MG63 (cell line): ENCODE measurements around the gene PANK2. TPM values are rescaled to one million over a fixed set of nuclear protein-coding genes. Genes with fewer than 3 reads are reported as not detected.
"Not testable (repeated sequence)": the region's sequence is repeated elsewhere in the genome, so short reads cannot be mapped to it uniquely, and the experiment has no call there.

ENCODE experiments used
- DNase-seq: peaks from one replicate; pipeline ENCODE4 v3.0.0-alpha.2; 2020
- H3K27me3 ChIP-seq: fragments of 250-450 bp; sonication (Bioruptor Pico); 2 replicates; pipeline ENCODE4 v1.5.1; 2020; ENCODE audit warnings: mild to moderate bottlenecking, moderate library complexity
- H3K36me3 ChIP-seq: fragments of 250-450 bp; sonication (Bioruptor Pico); 2 replicates; pipeline ENCODE4 v1.5.1; 2020; ENCODE audit warnings: mild to moderate bottlenecking, moderate library complexity
- H3K4me3 ChIP-seq: fragments of 250-450 bp; sonication (Bioruptor Pico); 2 replicates; pipeline ENCODE4 v1.5.1; 2020; ENCODE audit warnings: mild to moderate bottlenecking, moderate library complexity
- H3K9me3 ChIP-seq: fragments of 250-450 bp; sonication (Bioruptor Pico); 2 replicates; pipeline ENCODE4 v1.5.1; 2020; ENCODE audit warnings: mild to moderate bottlenecking, moderate library complexity
- total RNA-seq: library from RNA; depleted of rRNA; stranded (reverse); fragments of >200 nt; shearing (Covaris generic); gene quantifications from 2 replicates; pipeline ENCODE4 v1.2.3, GENCODE V29; 2014; ENCODE audit warnings: low replicate concordance; rRNA removed

PANK2 gene
- 31.4 and 57.1 TPM in 2 replicates for total RNA-seq

DNA sequence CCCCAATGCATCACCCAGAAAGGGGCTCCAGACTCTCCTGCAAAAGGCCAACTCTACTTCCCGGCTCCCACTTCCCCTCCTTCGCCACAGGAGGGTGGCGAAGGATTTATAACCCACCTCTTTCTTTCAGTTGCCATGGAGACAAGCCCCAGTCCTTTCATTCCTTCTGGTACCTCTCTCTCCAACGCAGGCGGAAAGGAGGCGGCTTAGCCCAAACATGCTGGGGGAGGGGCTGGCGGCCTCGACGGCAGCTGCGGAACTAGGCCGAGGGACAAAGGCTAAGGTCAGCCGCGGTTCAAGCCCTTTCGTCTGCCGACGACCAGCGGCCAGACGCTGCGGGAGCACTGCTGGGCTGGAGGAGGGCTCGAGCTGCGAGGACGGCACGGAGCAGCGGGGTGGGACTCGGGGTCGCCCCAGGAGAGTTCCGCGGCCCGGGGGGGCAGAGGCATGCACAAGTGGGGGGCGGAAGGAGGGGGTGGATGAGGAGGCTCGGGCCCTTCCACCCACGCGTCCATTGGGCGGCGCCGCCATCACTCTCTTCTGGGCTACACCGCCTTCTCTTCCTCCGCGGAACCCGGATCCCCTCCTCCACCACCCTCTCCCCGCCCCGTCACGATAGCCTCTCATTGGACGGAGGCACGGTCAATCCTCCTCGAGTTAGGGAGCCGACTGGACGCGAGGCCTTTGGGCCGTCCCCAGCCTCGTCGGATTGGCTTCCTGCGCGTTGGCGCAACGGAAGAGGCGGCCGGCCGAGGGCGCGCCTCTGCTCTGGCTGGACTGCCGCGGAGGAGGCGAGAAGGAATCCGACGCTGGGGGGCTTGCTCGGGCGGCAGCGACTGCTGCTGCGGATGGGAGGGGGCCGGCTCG lies at the start of gene PANK2:
Gene PANK2 (plus strand): TSS at position 766 of the 867 bp plus-strand sequence.
- peak; percentile 97 for DNase-seq
- peak within 1 kb of the TSS; percentile 86 for H3K4me3 ChIP-seq
- H3K27me3 ChIP-seq = no peaks in the 10 kb centered on the region
- no peaks in the 10 kb centered on the region for H3K9me3 ChIP-seq
- H3K36me3 ChIP-seq = peaks cover 14% of the 10 kb centered on the region

DNA sequence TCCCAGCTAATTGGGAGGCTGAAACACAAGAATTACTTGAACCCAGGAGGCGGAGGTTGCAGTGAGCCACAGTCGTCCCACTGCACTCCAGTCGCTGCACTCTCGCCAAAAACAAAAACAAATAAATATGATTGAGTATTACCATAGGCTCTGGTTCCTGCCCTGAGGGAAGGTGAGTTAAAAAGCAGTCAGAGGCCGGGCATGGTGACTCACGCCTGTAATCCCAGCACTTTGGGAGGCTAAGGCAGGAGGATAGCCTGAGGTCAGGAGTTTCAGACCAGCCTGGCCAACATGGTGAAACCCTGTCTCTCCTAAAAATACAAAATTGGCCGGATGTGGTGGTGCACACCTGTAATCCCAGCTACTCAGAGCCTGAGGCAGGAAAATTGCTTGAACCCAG lies 49.0 kb upstream of the PANK2 start:
- H3K36me3 ChIP-seq, H3K9me3 ChIP-seq, H3K4me3 ChIP-seq, H3K27me3 ChIP-seq: not testable (repeated sequence)
- DNase-seq = peak; percentile 54

DNA sequence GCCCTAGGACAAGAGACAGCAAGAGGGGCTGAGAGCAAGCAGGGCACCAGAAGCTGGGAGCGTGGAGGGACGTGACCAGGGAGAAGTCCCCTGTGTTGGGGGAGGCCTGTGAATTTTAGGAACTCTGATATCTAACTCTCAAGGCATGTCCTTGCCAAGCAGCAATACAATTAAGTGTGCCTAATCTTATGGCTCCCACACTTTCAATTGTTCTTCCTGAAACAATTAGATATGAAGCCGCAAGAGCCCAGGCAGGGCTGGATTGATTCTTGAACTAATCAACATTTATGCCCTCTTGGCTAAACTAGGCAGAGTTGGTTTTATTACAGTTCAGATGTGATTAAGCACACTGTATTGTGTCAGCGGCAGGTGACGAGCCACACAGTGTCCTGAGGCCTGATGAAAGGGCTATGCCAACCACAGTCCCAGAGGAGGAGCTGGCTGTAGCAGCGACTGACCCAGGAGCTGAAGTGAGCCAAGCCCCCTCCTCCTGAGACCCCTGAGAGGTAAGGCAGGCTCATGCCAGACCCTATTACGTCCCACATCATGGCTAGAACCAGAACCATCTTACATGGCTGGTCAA lies 46.7 kb upstream of the PANK2 start:
- DNase-seq = no peak
- H3K36me3 ChIP-seq = no peaks in the 10 kb centered on the region

DNA sequence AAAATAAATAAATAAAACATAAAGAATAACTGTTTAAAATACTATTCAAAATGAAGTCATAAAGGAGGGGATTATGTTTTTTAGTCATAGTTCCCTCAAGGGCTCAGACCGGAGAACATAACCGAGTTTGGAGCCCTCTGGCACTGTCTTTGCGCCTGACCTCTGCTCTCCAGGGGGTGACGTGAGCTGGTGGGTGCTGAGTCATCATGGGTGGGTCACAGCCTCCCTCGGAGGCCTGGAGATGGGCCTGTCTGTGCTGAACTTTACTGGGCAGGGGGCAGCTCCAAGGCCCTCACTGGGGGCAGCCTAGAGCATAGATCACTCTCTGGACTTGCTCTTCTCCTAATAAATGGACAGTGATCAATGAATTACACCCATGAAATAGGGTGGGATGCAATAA lies 45.7 kb upstream of the PANK2 start:
- no peak overlapping the region for H3K4me3 ChIP-seq
- peak; percentile 90 for DNase-seq
- no peaks in the 10 kb centered on the region for H3K9me3 ChIP-seq
- H3K27me3 ChIP-seq = no peaks in the 10 kb centered on the region
- H3K36me3 ChIP-seq = no peaks in the 10 kb centered on the region

More for the DNA sequence above, 46.7 kb upstream of the PANK2 start:
- H3K27me3 ChIP-seq = no peaks in the 10 kb centered on the region
- no peak overlapping the region for H3K4me3 ChIP-seq
- no peaks in the 10 kb centered on the region for H3K9me3 ChIP-seq

DNA sequence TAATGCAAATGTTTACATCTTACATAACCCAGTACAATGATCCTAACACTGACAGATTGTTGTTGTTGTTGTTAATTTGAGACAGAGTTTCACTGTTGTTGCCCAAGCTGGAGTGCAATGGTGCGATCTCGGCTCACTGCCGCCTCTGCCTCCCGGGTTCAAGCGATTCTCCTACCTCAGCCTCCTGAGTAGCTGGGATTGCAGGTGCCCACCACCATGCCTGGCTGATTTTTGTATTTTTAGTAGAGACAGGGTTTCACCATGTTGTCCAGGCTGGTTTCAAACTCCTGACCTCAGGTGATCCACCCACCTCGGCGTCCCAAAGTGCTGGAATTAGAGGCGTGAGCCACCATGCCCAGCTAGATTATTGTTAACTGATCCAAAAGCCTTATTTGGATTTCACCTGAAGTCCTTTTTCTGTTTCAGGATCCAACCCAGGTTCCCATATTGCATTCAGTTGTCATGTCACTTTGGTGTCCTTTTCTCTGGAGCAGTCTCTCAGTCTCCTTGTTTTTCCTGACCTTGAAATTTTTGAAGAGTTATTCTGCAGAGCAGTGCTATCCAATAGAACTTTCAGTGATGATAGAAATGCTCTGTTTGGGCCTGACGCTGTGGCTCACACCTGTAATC lies 45.1 kb upstream of the PANK2 start:
- not testable (repeated sequence) for H3K9me3 ChIP-seq, H3K4me3 ChIP-seq, DNase-seq, H3K36me3 ChIP-seq, H3K27me3 ChIP-seq

DNA sequence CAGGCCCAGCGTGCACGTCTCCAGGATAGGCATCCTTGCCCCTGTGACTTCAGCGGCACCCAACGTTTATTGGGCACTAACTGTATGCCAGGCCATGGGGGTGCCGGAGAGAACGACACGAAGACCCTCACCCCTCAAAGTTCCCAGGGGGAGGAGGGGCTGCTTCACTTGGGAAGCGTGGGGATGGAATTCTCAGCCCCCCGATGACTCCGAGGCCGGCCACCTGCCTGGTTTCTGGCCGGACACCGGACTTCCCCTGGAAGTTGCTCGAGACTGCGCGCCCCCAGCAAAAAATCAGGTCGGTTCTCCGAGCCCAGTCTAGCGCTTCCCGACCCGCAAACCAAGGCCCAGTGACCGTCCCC lies 42.8 kb upstream of the PANK2 start:
- Histone ChIP-seq H3K27me3 (no peaks in the 10 kb centered on the region), H3K36me3 (no peaks in the 10 kb centered on the region), H3K9me3 (no peaks in the 10 kb centered on the region), H3K4me3 (peak overlapping the region; percentile 89)
- DNase-seq = no peak

DNA sequence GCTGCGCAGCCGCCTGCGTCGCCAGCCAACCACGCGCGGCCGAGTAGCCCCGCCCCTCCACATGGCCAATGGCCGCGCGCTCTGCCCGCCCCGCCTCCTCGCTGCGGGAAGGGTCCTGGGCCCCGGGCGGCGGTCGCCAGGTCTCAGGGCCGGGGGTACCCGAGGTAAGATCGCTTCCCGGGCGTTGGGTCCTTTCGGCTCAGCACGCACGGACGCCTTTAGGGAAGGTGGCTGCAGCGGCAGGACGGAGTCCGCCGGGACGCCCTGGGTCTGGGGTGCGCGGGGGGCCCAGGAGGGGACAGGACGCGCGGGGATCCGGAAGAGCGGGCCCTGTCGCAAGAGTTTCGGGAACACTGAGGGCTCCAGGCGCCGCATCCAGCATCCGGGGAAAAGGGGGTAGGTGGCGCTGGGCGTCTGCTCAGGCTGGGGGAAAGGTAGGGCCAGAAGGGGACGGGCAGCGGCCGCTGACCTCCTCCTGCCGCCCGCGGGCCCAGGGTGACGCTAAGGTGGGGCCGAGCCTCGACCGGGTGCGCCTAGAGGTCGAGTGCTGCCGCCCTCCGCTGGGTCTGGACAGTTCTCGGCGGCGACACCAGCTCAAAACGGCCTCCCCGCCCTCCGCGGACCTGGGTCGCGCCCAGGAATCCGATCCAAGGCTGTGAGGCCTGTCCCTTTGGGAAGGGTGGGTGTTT lies 42.3 kb upstream of the PANK2 start, which contains the start of gene MAVS:
Gene MAVS (plus strand): TSS at position 95 of the 689 bp plus-strand sequence. CDS start 7,791 bp downstream, outside the sequence.
- H3K27me3 ChIP-seq = no peaks in the 10 kb centered on the region
- H3K9me3 ChIP-seq = no peaks in the 10 kb centered on the region
- peak within 1 kb of the TSS; percentile 89 for H3K4me3 ChIP-seq
- H3K36me3 ChIP-seq = no peaks in the 10 kb centered on the region
- peak; percentile 79 for DNase-seq

DNA sequence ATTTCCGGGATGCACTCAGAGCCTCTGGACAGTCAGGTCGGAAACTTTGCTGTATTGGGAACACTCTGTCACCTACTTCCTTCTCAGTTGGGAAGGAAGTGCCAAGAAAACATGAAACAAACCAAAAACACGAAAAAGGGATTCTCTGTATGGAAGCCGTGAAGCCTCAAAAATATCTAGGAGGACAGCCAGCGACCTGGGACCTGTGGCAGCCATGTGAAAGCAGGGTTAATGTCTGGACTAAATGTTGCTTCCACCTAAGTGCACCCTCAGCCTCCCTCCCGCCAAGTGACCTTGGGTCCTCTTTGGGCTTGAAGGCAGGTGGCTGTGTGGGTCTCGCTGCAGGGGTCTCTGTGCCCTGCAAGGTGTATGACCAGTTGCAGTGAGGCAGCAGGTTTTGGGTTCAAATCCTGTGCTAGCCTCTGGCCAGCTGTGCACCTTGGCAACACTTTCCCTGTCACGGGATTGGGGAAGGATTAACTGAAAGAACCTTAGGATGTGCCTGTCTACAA lies 41.7 kb upstream of the PANK2 start:
- Histone ChIP-seq H3K36me3 (no peaks in the 10 kb centered on the region), H3K9me3 (no peaks in the 10 kb centered on the region), H3K4me3 (peak overlapping the region; percentile 89), H3K27me3 (no peaks in the 10 kb centered on the region)
- DNase-seq = no peak

DNA sequence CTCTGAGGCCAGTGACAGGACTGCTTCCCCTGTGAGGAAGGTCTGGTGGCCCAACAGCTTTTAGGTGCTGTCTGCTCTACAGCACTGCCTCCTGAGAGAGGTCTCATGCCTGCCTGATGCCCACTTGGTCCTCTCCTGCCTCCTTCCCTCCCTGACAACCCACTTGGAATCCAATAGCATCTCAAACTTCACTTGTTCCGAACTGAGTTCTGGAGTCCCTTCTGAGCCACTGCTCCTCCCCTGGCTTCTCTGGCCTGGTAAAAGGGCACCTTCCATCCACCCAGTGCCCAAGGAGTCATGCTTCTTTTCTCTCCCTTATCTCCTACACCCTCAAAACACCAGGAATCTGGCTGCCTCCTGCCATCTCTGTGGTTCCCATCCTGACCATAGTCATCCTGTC lies 40.6 kb upstream of the PANK2 start:
- H3K9me3 ChIP-seq = no peaks in the 10 kb centered on the region
- H3K36me3 ChIP-seq = no peaks in the 10 kb centered on the region
- H3K27me3 ChIP-seq = no peaks in the 10 kb centered on the region
- no peak for DNase-seq
- no peak overlapping the region for H3K4me3 ChIP-seq

DNA sequence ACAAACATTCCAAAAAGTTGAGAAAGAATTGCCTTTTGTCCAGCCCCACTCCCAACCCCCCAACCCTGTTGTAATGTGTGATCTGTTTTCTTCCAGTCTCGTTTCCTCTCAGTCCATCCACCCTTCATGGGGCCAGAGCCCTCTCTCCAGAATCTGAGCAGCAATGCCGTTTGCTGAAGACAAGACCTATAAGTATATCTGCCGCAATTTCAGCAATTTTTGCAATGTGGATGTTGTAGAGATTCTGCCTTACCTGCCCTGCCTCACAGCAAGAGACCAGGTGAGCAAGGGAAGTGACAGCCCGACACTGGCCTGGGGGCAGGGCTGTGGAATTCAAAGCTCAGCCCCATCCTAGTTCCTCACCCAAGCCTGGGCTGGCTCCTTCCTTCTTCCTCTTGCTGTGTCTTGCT lies 34.7 kb upstream of the PANK2 start:
- Histone ChIP-seq H3K9me3 (no peaks in the 10 kb centered on the region), H3K36me3 (peaks cover 18% of the 10 kb centered on the region), H3K27me3 (no peaks in the 10 kb centered on the region), H3K4me3 (no peak overlapping the region)
- no peak for DNase-seq

DNA sequence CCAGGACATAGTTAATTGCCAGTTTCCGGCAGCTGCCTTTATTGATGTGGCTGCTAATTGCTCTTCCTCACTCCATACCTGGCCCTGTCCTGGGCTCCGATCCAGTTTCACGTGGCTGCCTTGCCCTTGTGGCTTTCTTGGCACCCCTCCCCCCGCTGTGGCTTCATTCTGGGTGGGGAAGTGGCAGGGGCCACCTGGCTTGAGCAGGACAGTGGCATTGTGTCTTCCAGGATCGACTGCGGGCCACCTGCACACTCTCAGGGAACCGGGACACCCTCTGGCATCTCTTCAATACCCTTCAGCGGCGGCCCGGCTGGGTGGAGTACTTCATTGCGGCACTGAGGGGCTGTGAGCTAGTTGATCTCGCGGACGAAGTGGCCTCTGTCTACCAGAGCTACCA lies 31.8 kb upstream of the PANK2 start:
- no peak overlapping the region for H3K4me3 ChIP-seq
- H3K27me3 ChIP-seq = no peaks in the 10 kb centered on the region
- no peak for DNase-seq
- peaks cover 33% of the 10 kb centered on the region for H3K36me3 ChIP-seq
- H3K9me3 ChIP-seq = no peaks in the 10 kb centered on the region

DNA sequence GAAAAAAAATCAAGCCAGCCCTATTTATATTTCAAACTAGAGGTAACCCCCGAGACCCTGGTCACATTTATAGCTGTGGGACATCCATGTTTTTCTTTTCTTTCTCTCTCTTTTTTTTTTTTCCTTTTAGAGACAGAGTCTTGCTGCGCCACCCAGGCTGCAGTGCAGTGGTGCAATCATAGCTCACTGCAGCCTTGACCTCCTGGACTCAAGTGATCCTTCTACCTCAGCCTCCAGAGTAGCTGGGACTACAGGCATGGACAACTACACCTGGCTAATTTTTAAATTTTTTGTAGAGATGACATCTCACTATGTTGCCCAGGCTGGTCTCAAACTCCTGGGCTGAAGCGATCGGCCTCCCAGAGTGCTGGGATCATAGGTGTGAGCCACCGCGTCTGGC lies 30.5 kb upstream of the PANK2 start:
- DNase-seq = no peak
- Histone ChIP-seq H3K36me3 (peaks cover 38% of the 10 kb centered on the region), H3K27me3 (no peaks in the 10 kb centered on the region), H3K4me3 (no peak overlapping the region), H3K9me3 (no peaks in the 10 kb centered on the region)

DNA sequence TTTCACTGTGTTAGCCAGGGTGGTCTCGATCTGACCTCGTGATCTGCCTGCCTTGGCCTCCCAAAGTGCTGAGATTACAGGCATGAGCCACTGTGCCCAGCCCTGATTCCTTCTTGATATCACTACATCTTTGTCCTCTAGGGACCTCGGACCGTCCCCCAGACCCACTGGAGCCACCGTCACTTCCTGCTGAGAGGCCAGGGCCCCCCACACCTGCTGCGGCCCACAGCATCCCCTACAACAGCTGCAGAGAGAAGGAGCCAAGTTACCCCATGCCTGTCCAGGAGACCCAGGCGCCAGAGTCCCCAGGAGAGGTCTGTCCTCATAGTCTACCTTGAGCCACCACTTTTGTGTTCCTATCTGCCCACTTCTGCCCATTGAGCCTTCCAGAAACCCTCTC lies 28.0 kb upstream of the PANK2 start:
- no peaks in the 10 kb centered on the region for H3K27me3 ChIP-seq
- H3K36me3 ChIP-seq = peaks cover 35% of the 10 kb centered on the region
- no peak for DNase-seq
- H3K9me3 ChIP-seq = no peaks in the 10 kb centered on the region
- no peak overlapping the region for H3K4me3 ChIP-seq

DNA sequence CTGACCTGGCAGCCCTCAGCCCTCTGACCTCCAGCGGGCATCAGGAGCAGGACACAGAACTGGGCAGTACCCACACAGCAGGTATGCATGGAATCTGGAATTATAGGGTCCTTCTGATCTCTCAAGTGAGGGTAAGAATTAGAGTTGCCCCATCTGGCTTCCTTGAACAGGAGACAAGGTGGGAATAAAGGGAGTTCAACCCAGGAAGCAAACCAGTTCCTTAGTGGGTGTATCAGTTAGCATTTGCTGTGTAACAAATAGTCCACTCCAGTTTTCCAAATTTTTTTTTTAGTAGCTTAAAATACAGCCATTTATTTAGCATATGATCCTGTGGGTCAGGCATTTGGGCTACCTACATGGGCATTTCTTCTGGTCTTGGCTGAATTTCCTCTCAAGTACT lies 26.9 kb upstream of the PANK2 start:
- DNase-seq = no peak
- no peak overlapping the region for H3K4me3 ChIP-seq
- no peaks in the 10 kb centered on the region for H3K27me3 ChIP-seq
- H3K9me3 ChIP-seq = no peaks in the 10 kb centered on the region
- H3K36me3 ChIP-seq = peaks cover 31% of the 10 kb centered on the region

DNA sequence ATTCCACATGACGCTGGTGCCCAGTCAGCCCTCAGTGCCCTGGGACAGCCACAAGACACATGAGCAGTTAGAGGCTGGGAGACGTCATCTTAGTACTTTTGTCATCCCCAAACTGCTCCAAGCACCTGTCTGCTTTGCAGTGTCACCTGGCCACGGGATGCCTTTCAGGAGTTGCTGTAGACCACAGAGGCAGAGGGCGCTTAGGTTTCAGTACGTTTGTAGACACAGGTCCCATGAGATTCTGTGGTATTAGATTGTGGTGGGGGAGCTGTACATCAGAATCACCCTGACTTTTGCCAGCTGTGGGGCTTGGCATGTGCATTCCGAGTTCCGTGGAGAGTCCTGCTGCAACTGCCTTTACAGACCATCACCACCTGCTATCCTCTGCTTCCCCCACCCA lies 25.9 kb upstream of the PANK2 start:
- H3K36me3 ChIP-seq = peaks cover 27% of the 10 kb centered on the region
- H3K4me3 ChIP-seq = no peak overlapping the region
- no peak for DNase-seq

DNA sequence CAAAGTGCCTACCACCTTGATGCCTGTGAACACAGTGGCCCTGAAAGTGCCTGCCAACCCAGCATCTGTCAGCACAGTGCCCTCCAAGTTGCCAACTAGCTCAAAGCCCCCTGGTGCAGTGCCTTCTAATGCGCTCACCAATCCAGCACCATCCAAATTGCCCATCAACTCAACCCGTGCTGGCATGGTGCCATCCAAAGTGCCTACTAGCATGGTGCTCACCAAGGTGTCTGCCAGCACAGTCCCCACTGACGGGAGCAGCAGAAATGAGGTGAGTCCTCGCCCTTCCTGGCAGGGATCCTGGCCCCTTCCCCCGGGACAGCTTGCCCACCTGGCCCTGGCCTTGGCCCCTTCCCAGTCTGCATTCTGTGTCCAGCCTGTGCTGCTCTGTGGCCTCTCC lies 24.7 kb upstream of the PANK2 start:
- H3K27me3 ChIP-seq = no peaks in the 10 kb centered on the region
- H3K36me3 ChIP-seq = peaks cover 27% of the 10 kb centered on the region
- no peak for DNase-seq
- no peak overlapping the region for H3K4me3 ChIP-seq
- no peaks in the 10 kb centered on the region for H3K9me3 ChIP-seq

More for the DNA sequence above, 25.9 kb upstream of the PANK2 start:
- H3K9me3 ChIP-seq = no peaks in the 10 kb centered on the region
- no peaks in the 10 kb centered on the region for H3K27me3 ChIP-seq
